Osteoblast (primary cell): Measurements from ENCODE around the gene PCGF5. TPM values are rescaled to one million over a fixed set of nuclear protein-coding genes. Genes with fewer than 3 reads are reported as not detected.

Source experiments
- DNase-seq: peaks from one replicate; pipeline ENCODE4 v3.0.0; 2011; ENCODE audit warnings: low spot score, mixed read lengths; ENCODE audit not compliant: insufficient read length; ENCODE audit errors: missing footprints
- H2AFZ ChIP-seq: 2 replicates; pipeline ENCODE4 v1.6.0; 2011; ENCODE audit warnings: mild to moderate bottlenecking, low read length
- H3K27ac ChIP-seq: 2 replicates; pipeline ENCODE4 v1.5.1; 2011; ENCODE audit warnings: mild to moderate bottlenecking, low read depth, low read length, moderate library complexity
- H3K27me3 ChIP-seq: 2 replicates; pipeline ENCODE4 v1.6.0; 2012; ENCODE audit warnings: mild to moderate bottlenecking, control low read depth, inconsistent platforms, low read length, moderate library complexity; ENCODE audit not compliant: insufficient read depth
- H3K36me3 ChIP-seq: 2 replicates; pipeline ENCODE4 v1.5.1; 2011; ENCODE audit warnings: mild to moderate bottlenecking, low read length, control low read depth, moderate library complexity; ENCODE audit not compliant: insufficient read depth
- H3K4me1 ChIP-seq: 2 replicates; pipeline ENCODE4 v1.5.1; 2011; ENCODE audit warnings: mild to moderate bottlenecking, low read length, control low read depth, moderate library complexity; ENCODE audit not compliant: insufficient read depth
- H3K4me2 ChIP-seq: 2 replicates; pipeline ENCODE4 v1.6.0; 2011; ENCODE audit warnings: mild to moderate bottlenecking, low read length; ENCODE audit not compliant: insufficient read depth
- H3K4me3 ChIP-seq: fragments of 200-600 bp; sonication (generic); 3 replicates; pipeline ENCODE4 v1.5.1; 2012; ENCODE audit warnings: mild to moderate bottlenecking, low read length, inconsistent platforms; ENCODE audit not compliant: insufficient read depth
- H3K79me2 ChIP-seq: 2 replicates; pipeline ENCODE4 v1.6.0; 2012; ENCODE audit warnings: mild to moderate bottlenecking, low read length, control low read depth, inconsistent platforms; ENCODE audit not compliant: insufficient read depth
- H3K9me3 ChIP-seq: 2 replicates; pipeline ENCODE4 v1.5.1; 2011; ENCODE audit warnings: low read depth, low read length, control low read depth
- H4K20me1 ChIP-seq: 2 replicates; pipeline ENCODE4 v1.6.0; 2012; ENCODE audit warnings: mild to moderate bottlenecking, low read length, control low read depth; ENCODE audit not compliant: insufficient read depth
- CTCF ChIP-seq: IDR thresholded peaks from 2 replicates; pipeline ENCODE4 v1.5.1; 2011; ENCODE audit warnings: mild to moderate bottlenecking, low read depth, low read length, moderate library complexity; ENCODE audit errors: extremely low read depth
- total RNA-seq: library from RNA; depleted of rRNA; stranded (reverse); fragments of >200 nt; gene quantifications from 2 replicates; pipeline ENCODE4 v1.2.3, GENCODE V29; 2012

PCGF5 gene
- total RNA-seq, 1 donor: 99.2 TPM

GRCh38 chr10:91328320-91328984, 108.0 kb downstream of the PCGF5 start:
- Histone ChIP-seq H3K4me1 (no peaks in the 10 kb centered on the region), H3K79me2 (no peaks in the 10 kb centered on the region), H4K20me1 (no peaks in the 10 kb centered on the region), H3K27me3 (no peaks in the 10 kb centered on the region), H3K4me3 (no peak overlapping the region), H3K9me3 (no peaks in the 10 kb centered on the region), H3K36me3 (no peaks in the 10 kb centered on the region), H2AFZ (no peak overlapping the region), H3K27ac (no peak overlapping the region), H3K4me2 (no peak overlapping the region)
- TF ChIP-seq CTCF: no peak
- peak; percentile 51 for DNase-seq

Other genes with a start within 250 kb of the PCGF5 start
- 15.9 and 17.1 TPM in 2 replicates for gene HECTD2, start 189.7 kb downstream of the PCGF5 start, total RNA-seq